Uterus (tissue), 4 donors: ENCODE results near the gene GJA8. TPM values are rescaled to one million over a fixed set of nuclear protein-coding genes. Genes with fewer than 3 reads are reported as not detected.
"Not testable (repeated sequence)": the region's sequence is repeated elsewhere in the genome, so short reads cannot be mapped to it uniquely, and the experiment has no call there.

ENCODE experiments used
- DNase-seq, 2 donors: peaks; one replicate each; pipeline ENCODE4 v3.0.0-alpha.2; 2019 to 2020
- H3K27ac ChIP-seq, 2 donors: fragments of 200-600 bp; sonication (generic); 1 replicate in 1 of 2; 2 replicates in 1 of 2; pipeline ENCODE4 v1.5.1; 2016 to 2018
- H3K27me3 ChIP-seq, 2 donors: fragments of 200-600 bp; sonication (generic); one replicate each; pipeline ENCODE4 v1.5.1; 2018 to 2019; ENCODE audit warnings: control low read depth in 1 of 2
- H3K36me3 ChIP-seq, 2 donors: fragments of 200-600 bp; sonication (generic); one replicate each; pipeline ENCODE4 v1.5.1; 2019; ENCODE audit warnings: control low read depth in 1 of 2
- H3K4me1 ChIP-seq, 2 donors: fragments of 200-600 bp; sonication (generic); one replicate each; pipeline ENCODE4 v1.5.1; 2018 to 2019; ENCODE audit warnings: control low read depth in 1 of 2
- H3K4me3 ChIP-seq, 2 donors: fragments of 200-600 bp; sonication (generic); 1 replicate in 1 of 2; 2 replicates in 1 of 2; pipeline ENCODE4 v1.5.1; 2018 to 2019; ENCODE audit warnings: mild to moderate bottlenecking in 1 of 2
- H3K9me3 ChIP-seq, 2 donors: fragments of 200-600 bp; sonication (generic); one replicate each; pipeline ENCODE4 v1.5.1; 2019; ENCODE audit warnings: control low read depth in 1 of 2
- POLR2A ChIP-seq, 2 donors: fragments of 450-650 bp; IDR thresholded peaks; one replicate each; pipeline ENCODE4 v1.6.1; 2016; ENCODE audit warnings: antibody characterized with exemption in 2 of 2, mild to moderate bottlenecking in 1 of 2, moderate library complexity in 1 of 2
- intact Hi-C: fragments of 100-400 bp; cut with DNase I; formaldehyde crosslinking; loops from one replicate; pipeline ENCODE4 v1.15.1; 2023; ENCODE audit warnings: low total_unique reads
- total RNA-seq, 4 donors: library from RNA; depleted of rRNA in 3 of 4; stranded (reverse); fragments of >200 nt in 3 of 4; gene quantifications; one replicate each; pipeline versions ENCODE4 v1.1.0 to v1.2.4, GENCODE V29; 2014 to 2023
- TF ChIP-seq, protein P1 (sequence below), 4 experiments: fragments of 200-600 bp in 2 of 4; fragments of 450-650 bp in 2 of 4; sonication (generic) in 2 of 4; IDR thresholded peaks; one replicate each; pipeline ENCODE4 v1.5.1; 2016 to 2019; ENCODE audit warnings: antibody characterized with exemption in 4 of 4, mild to moderate bottlenecking in 2 of 4, moderate library complexity in 1 of 4
- donor health status: DM: yes; HTN: yes; CAD: no.

GJA8 gene
- total RNA-seq, 4 donors from 2014 or later = not detected

GRCh38 chr1:147912553-147912952, 10.0 kb downstream of the GJA8 start:
- Histone ChIP-seq H3K9me3 (no peaks in the 10 kb centered on the region), H3K27me3 (no peaks in the 10 kb centered on the region), H3K4me1 (no peaks in the 10 kb centered on the region), H3K27ac (no peak overlapping the region), H3K4me3 (no peak overlapping the region), H3K36me3 (no peaks in the 10 kb centered on the region)
- no peak for TF ChIP-seq POLR2A (IDR thresholded peaks at IDR 0.05)
- TF ChIP-seq, protein P1, sequence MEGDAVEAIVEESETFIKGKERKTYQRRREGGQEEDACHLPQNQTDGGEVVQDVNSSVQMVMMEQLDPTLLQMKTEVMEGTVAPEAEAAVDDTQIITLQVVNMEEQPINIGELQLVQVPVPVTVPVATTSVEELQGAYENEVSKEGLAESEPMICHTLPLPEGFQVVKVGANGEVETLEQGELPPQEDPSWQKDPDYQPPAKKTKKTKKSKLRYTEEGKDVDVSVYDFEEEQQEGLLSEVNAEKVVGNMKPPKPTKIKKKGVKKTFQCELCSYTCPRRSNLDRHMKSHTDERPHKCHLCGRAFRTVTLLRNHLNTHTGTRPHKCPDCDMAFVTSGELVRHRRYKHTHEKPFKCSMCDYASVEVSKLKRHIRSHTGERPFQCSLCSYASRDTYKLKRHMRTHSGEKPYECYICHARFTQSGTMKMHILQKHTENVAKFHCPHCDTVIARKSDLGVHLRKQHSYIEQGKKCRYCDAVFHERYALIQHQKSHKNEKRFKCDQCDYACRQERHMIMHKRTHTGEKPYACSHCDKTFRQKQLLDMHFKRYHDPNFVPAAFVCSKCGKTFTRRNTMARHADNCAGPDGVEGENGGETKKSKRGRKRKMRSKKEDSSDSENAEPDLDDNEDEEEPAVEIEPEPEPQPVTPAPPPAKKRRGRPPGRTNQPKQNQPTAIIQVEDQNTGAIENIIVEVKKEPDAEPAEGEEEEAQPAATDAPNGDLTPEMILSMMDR (IDR thresholded peaks at IDR 0.05) = no peak
- no peak for DNase-seq
- intact Hi-C loops = no loop called here

DNA sequence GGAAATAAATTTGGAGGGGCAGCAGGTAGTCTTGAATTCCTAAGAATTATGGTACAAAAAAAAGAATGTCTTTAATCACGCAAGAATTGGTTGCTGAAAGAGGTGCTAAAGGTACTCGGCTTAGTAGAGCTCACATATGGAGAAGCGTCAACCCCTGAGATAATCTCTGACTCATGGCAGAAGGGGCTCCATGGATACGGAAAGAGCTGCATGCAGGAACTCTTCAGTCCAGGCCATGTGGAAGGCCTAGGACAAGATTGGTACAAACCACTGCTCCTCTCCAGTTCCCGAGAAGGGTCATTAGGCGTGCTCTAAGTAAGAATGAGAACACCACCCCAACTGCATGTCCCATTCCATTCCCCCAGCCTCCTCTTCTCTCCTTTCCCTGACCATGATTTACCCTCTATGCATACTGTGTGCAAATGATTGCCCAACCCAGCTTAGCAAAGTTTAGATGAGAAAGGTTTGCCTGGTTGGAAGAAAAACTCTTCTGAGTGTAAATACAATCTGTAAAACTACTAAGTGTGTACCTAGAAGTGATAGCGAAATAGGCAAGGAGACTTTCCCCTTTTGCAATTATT, 10.9 kb downstream of the GJA8 start:
- H3K27ac ChIP-seq = no peak overlapping the region
- no peaks in the 10 kb centered on the region for H3K36me3 ChIP-seq
- TF ChIP-seq, protein P1 (IDR thresholded peaks at IDR 0.05) = no peak
- TF ChIP-seq POLR2A (IDR thresholded peaks at IDR 0.05) = no peak
- H3K4me3 ChIP-seq = no peak overlapping the region
- intact Hi-C loops = no loop called here
- H3K27me3 ChIP-seq = no peaks in the 10 kb centered on the region
- H3K9me3 ChIP-seq = no peaks in the 10 kb centered on the region
- no peaks in the 10 kb centered on the region for H3K4me1 ChIP-seq
- DNase-seq = no peak

GRCh38 chr1:147919896-147920295, 17.3 kb downstream of the GJA8 start:
- Histone ChIP-seq H3K4me3 (no peak overlapping the region), H3K27me3 (no peaks in the 10 kb centered on the region), H3K4me1 (no peaks in the 10 kb centered on the region), H3K27ac (no peak overlapping the region), H3K9me3 (no peaks in the 10 kb centered on the region), H3K36me3 (no peaks in the 10 kb centered on the region)
- no peak for DNase-seq
- TF ChIP-seq, protein P1 (IDR thresholded peaks at IDR 0.05) = no peak
- no peak for TF ChIP-seq POLR2A (IDR thresholded peaks at IDR 0.05)
- intact Hi-C loops = no loop called here

DNA sequence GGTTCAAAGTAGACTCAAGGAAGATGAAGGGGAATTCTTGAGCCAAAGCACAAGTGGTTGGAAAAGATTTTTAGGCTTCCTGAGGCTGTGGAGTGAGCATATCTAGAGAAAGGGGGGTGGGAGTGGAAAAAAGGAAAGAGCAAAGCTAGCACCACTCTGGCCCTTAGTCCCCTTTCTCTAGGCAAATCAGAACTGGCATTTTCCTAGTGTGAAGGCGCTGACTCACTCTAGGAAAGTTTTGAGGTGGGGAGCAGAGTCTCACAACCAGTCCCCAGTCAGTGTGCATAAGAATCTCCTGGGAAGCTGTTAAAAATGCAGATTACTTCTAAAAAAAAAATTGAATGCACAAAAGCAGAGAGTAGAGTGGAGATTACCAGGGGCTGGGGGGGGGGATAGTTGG, 22.2 kb downstream of the GJA8 start:
- TF ChIP-seq POLR2A (IDR thresholded peaks at IDR 0.05) = no peak
- TF ChIP-seq, protein P1 (IDR thresholded peaks at IDR 0.05) = no peak
- no peak for DNase-seq
- Histone ChIP-seq H3K36me3 (no peaks in the 10 kb centered on the region), H3K27ac (no peak overlapping the region), H3K27me3 (no peaks in the 10 kb centered on the region), H3K9me3 (no peaks in the 10 kb centered on the region), H3K4me3 (no peak overlapping the region), H3K4me1 (no peaks in the 10 kb centered on the region)
- intact Hi-C loops = no loop called here

DNA sequence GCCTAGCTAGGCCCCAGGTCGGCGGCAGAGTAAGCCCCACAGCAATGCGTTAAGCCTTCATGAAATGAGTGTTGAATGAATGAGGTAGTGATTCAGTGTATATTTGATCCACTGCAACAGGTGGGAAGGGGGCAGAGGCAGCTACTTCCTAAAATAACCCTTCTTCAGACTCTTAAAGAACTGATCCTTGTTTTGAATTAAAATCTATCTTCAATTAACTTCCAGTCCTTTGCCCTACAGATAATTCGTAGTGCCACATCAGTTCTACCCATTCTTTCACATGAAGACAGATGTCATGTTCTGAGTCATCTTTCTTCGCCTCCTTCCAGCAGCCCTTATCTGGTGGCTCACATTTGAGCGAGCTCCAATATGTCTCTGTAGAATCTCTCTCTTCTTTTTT, 24.6 kb downstream of the GJA8 start:
- H3K36me3 ChIP-seq, H3K27ac ChIP-seq, H3K9me3 ChIP-seq, H3K4me1 ChIP-seq, H3K27me3 ChIP-seq, DNase-seq, intact Hi-C loops, H3K4me3 ChIP-seq: not testable (repeated sequence)

DNA sequence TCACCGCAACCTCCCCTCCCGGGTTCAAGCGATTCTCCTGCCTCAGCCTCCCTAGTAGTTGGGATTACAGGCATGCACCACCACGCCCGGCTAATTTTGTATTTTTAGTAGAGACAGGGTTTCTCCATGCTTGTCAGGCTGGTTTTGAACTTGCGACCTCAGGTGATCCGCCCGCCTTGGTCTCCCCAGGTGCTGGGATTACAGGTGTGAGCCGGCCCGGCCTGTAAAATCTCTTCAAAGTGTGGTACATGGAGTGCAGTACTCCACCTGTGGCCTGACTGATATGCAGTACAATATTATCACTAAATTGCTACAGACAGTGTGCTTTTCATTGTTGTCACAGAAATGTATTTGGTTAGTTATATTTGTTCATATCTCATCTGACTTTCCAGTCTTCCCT, 25.1 kb downstream of the GJA8 start:
- H3K9me3 ChIP-seq, H3K27ac ChIP-seq, intact Hi-C loops, H3K36me3 ChIP-seq, H3K4me1 ChIP-seq, DNase-seq, H3K27me3 ChIP-seq, H3K4me3 ChIP-seq: not testable (repeated sequence)
